Choroid plexus epithelial cell (primary cell): ENCODE measurements around the gene LYRM7.

Experiments
- DNase-seq: peaks from one replicate; pipeline ENCODE4 v3.0.0-alpha.2; 2010; ENCODE audit warnings: low read depth
- H3K4me3 ChIP-seq: 2 replicates; pipeline ENCODE4 v1.5.1; 2011; ENCODE audit warnings: low read depth, mild to moderate bottlenecking, control low read depth, low read length, moderate library complexity
- TF ChIP-seq, protein P1 (sequence below): conservative IDR thresholded peaks from 2 replicates; pipeline ENCODE4 v1.5.1; 2011; ENCODE audit warnings: low read depth, mild to moderate bottlenecking, control low read depth, inconsistent platforms, low read length, moderate library complexity

Gene LYRM7

GRCh38 chr5:131196331-131196730 is 25.6 kb downstream of the LYRM7 start:
- no peak overlapping the region for H3K4me3 ChIP-seq
- DNase-seq: no peak
- TF ChIP-seq, protein P1, sequence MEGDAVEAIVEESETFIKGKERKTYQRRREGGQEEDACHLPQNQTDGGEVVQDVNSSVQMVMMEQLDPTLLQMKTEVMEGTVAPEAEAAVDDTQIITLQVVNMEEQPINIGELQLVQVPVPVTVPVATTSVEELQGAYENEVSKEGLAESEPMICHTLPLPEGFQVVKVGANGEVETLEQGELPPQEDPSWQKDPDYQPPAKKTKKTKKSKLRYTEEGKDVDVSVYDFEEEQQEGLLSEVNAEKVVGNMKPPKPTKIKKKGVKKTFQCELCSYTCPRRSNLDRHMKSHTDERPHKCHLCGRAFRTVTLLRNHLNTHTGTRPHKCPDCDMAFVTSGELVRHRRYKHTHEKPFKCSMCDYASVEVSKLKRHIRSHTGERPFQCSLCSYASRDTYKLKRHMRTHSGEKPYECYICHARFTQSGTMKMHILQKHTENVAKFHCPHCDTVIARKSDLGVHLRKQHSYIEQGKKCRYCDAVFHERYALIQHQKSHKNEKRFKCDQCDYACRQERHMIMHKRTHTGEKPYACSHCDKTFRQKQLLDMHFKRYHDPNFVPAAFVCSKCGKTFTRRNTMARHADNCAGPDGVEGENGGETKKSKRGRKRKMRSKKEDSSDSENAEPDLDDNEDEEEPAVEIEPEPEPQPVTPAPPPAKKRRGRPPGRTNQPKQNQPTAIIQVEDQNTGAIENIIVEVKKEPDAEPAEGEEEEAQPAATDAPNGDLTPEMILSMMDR: no peak

- H3K4me3 ChIP-seq: no peak overlapping the region
- TF ChIP-seq, protein P1: no peak
- no peak for DNase-seq
These were observed 27.9 kb downstream of the LYRM7 start for GRCh38 chr5:131198625-131199024.

DNA sequence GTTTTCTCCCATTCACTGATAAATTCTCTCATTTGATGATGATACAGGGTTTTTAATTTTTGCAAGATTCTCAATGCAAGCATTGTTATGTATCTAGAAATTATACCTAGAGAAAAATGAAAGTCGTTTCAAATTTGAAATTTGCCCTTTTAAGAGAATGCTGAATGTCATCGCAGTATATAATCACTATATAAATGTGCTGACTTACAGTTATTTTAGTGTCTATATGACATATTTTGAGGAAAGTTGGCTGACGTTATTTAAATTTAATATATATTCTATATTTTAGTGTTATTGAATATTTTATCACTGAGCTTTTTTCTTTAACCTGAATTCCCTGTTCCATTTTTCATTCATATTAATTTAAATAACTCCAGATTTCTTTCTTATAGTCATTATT is 29.8 kb downstream of the LYRM7 start:
- TF ChIP-seq, protein P1: no peak
- no peak for DNase-seq
- no peak overlapping the region for H3K4me3 ChIP-seq

DNA sequence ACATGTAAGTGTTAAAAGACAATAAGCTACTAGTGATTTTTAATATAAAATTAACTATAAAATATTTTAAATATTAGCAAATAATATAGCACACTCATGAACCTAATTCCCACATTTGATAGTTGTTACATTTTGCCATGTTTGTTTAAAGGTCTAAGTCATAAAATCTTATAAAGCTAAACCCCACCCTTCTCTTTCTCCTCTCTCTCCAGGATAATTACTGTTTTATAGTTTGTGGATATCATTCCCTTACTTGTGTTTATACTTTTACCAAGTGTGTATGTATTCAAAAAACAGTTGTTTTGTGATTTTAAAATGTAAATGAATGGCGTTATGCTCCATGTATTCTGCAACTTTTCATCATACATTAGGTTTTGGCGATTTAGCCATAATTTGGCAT is 34.2 kb downstream of the LYRM7 start:
- TF ChIP-seq, protein P1: no peak
- DNase-seq: no peak
- H3K4me3 ChIP-seq: no peak overlapping the region

DNA sequence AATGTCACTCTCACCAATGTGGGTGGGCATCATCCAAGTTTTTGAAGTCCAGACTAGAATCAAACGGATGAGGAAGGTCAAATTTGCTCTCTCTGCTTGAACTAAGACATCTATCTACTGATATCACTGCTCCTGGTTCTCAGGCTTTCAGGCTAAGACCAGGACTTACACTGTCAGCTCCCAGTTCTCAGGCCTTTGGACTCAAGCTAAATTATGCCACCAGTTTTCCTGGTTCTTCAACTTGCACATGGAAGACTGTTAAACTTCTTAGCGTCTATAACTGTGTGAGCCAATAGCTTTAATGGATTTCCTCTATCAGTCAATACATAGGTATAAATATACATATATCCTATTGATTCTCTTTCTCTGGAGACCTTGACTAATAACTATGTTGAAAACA is 35.3 kb downstream of the LYRM7 start:
- H3K4me3 ChIP-seq: no peak overlapping the region
- TF ChIP-seq, protein P1: no peak
- no peak for DNase-seq

- H3K4me3 ChIP-seq: no peak overlapping the region
- no peak for DNase-seq
- TF ChIP-seq, protein P1: no peak
These were observed 36.0 kb downstream of the LYRM7 start for GRCh38 chr5:131206772-131207171.

DNA sequence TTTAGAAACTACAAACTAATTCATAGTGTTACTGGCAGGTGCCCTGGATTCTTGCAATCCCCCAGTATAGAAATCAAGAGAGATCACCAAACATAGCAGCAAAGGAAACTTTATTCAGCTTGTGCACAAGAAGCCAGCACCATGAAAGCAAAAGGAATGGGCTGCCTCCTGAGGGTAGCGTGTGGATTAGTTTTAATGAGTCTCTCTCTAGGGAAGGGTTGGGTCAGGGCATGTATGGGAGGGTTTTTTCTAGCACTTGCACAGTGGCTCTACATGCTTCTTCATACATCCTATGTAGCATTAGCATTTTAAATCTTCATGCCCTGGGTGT is 38.4 kb downstream of the LYRM7 start:
- no peak overlapping the region for H3K4me3 ChIP-seq
- TF ChIP-seq, protein P1: no peak
- no peak for DNase-seq
